SK-N-SH treated with all-trans-retinoic acid at 6 μM for 48 hours (cell line): ENCODE data around the gene ZBED1.
"Not testable (repeated sequence)": the region's sequence is repeated elsewhere in the genome, so short reads cannot be mapped to it uniquely, and the experiment has no call there.

Experiments
- ARNTL ChIP-seq: fragments of 450-650 bp; formaldehyde crosslinking; IDR thresholded peaks from 2 replicates; pipeline ENCODE4 v1.5.0; 2020; ENCODE audit warnings: low read depth, mild to moderate bottlenecking, moderate library complexity, borderline replicate concordance
- BACH2 ChIP-seq: fragments of 250-450 bp; sonication (Bioruptor Pico); IDR thresholded peaks from 2 replicates; pipeline ENCODE4 v1.9.0; 2021; ENCODE audit warnings: mild to moderate bottlenecking, borderline replicate concordance
- CREB5 ChIP-seq: fragments of 250-450 bp; sonication (Bioruptor Pico); IDR thresholded peaks from 2 replicates; pipeline ENCODE4 v1.5.1; 2020; ENCODE audit warnings: low read depth, mild to moderate bottlenecking, moderate library complexity
- CSRNP3 ChIP-seq: fragments of 250-450 bp; sonication (Bioruptor Pico); IDR thresholded peaks from 2 replicates; pipeline ENCODE4 v1.5.1; 2021; ENCODE audit warnings: mild to moderate bottlenecking, moderate library complexity
- PATZ1 ChIP-seq: fragments of 250-450 bp; sonication (Bioruptor Pico); IDR thresholded peaks from 2 replicates; pipeline ENCODE4 v1.8.0; 2020; ENCODE audit warnings: mild to moderate bottlenecking, moderate library complexity, borderline replicate concordance
- PPARA ChIP-seq: fragments of 250-450 bp; sonication (Bioruptor Pico); IDR thresholded peaks from 2 replicates; pipeline ENCODE4 v1.5.0; 2020; ENCODE audit warnings: mild to moderate bottlenecking, borderline replicate concordance
- SNAI2 ChIP-seq: fragments of 250-450 bp; sonication (Bioruptor Pico); IDR thresholded peaks from 2 replicates; pipeline ENCODE4 v1.5.0; 2020; ENCODE audit warnings: mild to moderate bottlenecking, moderate library complexity
- TCF4 ChIP-seq: fragments of 250-450 bp; sonication (Bioruptor Pico); IDR thresholded peaks from 2 replicates; pipeline ENCODE4 v1.8.0; 2021; ENCODE audit warnings: mild to moderate bottlenecking, moderate library complexity, borderline replicate concordance
- TSHZ2 ChIP-seq: fragments of 250-450 bp; sonication (Bioruptor Pico); IDR thresholded peaks from 2 replicates; pipeline ENCODE4 v1.5.0; 2020; ENCODE audit warnings: mild to moderate bottlenecking, moderate library complexity
- ZFP3 ChIP-seq: fragments of 250-450 bp; sonication (Bioruptor Pico); IDR thresholded peaks from 2 replicates; pipeline ENCODE4 v1.5.0; 2020; ENCODE audit warnings: mild to moderate bottlenecking, moderate library complexity
- ZFP30 ChIP-seq: fragments of 450-650 bp; formaldehyde crosslinking; IDR thresholded peaks from 2 replicates; pipeline ENCODE4 v1.5.0; 2022; ENCODE audit warnings: mild to moderate bottlenecking, moderate library complexity

- TF ChIP-seq CREB5 (CRISPR knock-in tag); PATZ1 (CRISPR knock-in tag); CSRNP3 (CRISPR knock-in tag); ARNTL (CRISPR knock-in tag); ZFP30 (CRISPR knock-in tag); TSHZ2 (CRISPR knock-in tag); SNAI2 (CRISPR knock-in tag); ZFP3 (CRISPR knock-in tag); BACH2; TCF4 (CRISPR knock-in tag); PPARA (CRISPR knock-in tag): not testable (repeated sequence)
Measured at GRCh38 chrX:2477313-2477712, 23.5 kb downstream of the ZBED1 start.
